Transverse colon (tissue), 4 donors: ENCODE measurements around the gene AQP7. TPM values are rescaled to one million over a fixed set of nuclear protein-coding genes. Genes with fewer than 3 reads are reported as not detected.
"Not testable (repeated sequence)": the region's sequence is repeated elsewhere in the genome, so short reads cannot be mapped to it uniquely, and the experiment has no call there.

Experiments used
- DNase-seq: peaks from one replicate; pipeline ENCODE4 v3.0.0-alpha.2; 2019
- H3K27ac ChIP-seq, 4 donors: fragments of 200-600 bp; sonication (generic); 2 replicates each; pipeline ENCODE4 v1.5.1; 2016 to 2018; ENCODE audit warnings: inconsistent platforms in 4 of 4
- H3K27me3 ChIP-seq: fragments of 200-600 bp; sonication (generic); 2 replicates; pipeline ENCODE4 v1.5.1; 2017; ENCODE audit warnings: inconsistent platforms
- H3K36me3 ChIP-seq, 4 donors: fragments of 200-600 bp; sonication (generic); 2 replicates each; pipeline ENCODE4 v1.5.1; 2017 to 2019; ENCODE audit warnings: inconsistent platforms in 4 of 4
- H3K4me1 ChIP-seq, 4 donors: fragments of 200-600 bp; sonication (generic); 2 replicates each; pipeline ENCODE4 v1.5.1; 2017 to 2020; ENCODE audit warnings: inconsistent platforms in 4 of 4
- H3K4me3 ChIP-seq, 4 donors: fragments of 200-600 bp; sonication (generic); 1 replicate in 1 of 4; 2 replicates in 3 of 4; pipeline versions ENCODE4 v1.5.1 to v1.6.1; 2017 to 2019; ENCODE audit warnings: inconsistent platforms in 4 of 4
- H3K9me3 ChIP-seq, 2 donors: fragments of 200-600 bp; sonication (generic); 2 replicates each; pipeline ENCODE4 v1.5.1; 2017 to 2019; ENCODE audit warnings: inconsistent platforms in 2 of 2
- EP300 ChIP-seq: sonication (generic); formaldehyde crosslinking; IDR thresholded peaks from one replicate; pipeline ENCODE4 v1.6.1; 2017; ENCODE audit warnings: antibody characterized with exemption, low read depth
- POLR2A ChIP-seq: fragments of 450-650 bp; IDR thresholded peaks from one replicate; pipeline ENCODE4 v1.6.1; 2016; ENCODE audit warnings: antibody characterized with exemption, mild to moderate bottlenecking, moderate library complexity
- POLR2AphosphoS5 ChIP-seq, 3 donors: sonication (generic); formaldehyde crosslinking; IDR thresholded peaks; one replicate each; pipeline ENCODE4 v1.6.1; 2016; ENCODE audit warnings: antibody characterized with exemption in 3 of 3
- WGBS, 2 donors: methylation state at CpG; one replicate each; pipeline ENCODE4 v1.1.5; 2018; ENCODE audit warnings: low coverage in 1 of 2; 5-methylcytosine and 5-hydroxymethylcytosine counted together
- in situ Hi-C, 4 donors: fragments of 200-750 bp; cut with MboI; loops; one replicate each; pipeline versions ENCODE4 v1.15.0 to v1.15.1; 2017; ENCODE audit warnings: low sequenced_read_pairs in 3 of 4, low pct_ligation_motif_present in 1 of 4, low pct_unique_long_range_greater_than_20kb in 1 of 4
- intact Hi-C: fragments of 100-400 bp; cut with DNase I; formaldehyde crosslinking; loops from one replicate; pipeline ENCODE4 v1.15.1; 2023; ENCODE audit warnings: low total_unique reads
- total RNA-seq, 4 donors: library from RNA; depleted of rRNA; stranded (reverse); fragments of >200 nt; gene quantifications; one replicate each; pipeline ENCODE4 v1.1.0, GENCODE V29; 2016
- TF ChIP-seq, protein P1 (sequence below), 5 experiments: fragments of 200-600 bp in 3 of 5; fragments of 450-650 bp in 2 of 5; sonication (generic) in 3 of 5; IDR thresholded peaks; 1 replicate in 2 of 5; 2 replicates in 3 of 5; pipeline ENCODE4 v1.5.1; 2016 to 2017; ENCODE audit warnings: antibody characterized with exemption in 5 of 5, inconsistent platforms in 3 of 5, mild to moderate bottlenecking in 2 of 5, moderate library complexity in 1 of 5

AQP7 gene
- total RNA-seq, 4 donors from 2014 or later: 11.9 to 207 (median 27.7) TPM

- H3K27me3 ChIP-seq, intact Hi-C loops, DNase-seq, H3K36me3 ChIP-seq, H3K9me3 ChIP-seq, H3K27ac ChIP-seq, H3K4me3 ChIP-seq: not testable (repeated sequence)
- H3K4me1 ChIP-seq: peaks cover 0 to 12% (median 6%) of the 10 kb centered on the region in 4 donors
- in situ Hi-C loops: loop anchor here in 1 of 4 donors (25.0 kb wide), 1 partner anchor 114 kb away; the partner anchor contains the start of gene ANKRD18B
- 42 to 76% methylated on average over 2 to 3 of the region's 4 CpGs for WGBS, 2 donors
Measured at GRCh38 chr9:33397801-33398200, 4.6 kb downstream of the AQP7 start.

DNA sequence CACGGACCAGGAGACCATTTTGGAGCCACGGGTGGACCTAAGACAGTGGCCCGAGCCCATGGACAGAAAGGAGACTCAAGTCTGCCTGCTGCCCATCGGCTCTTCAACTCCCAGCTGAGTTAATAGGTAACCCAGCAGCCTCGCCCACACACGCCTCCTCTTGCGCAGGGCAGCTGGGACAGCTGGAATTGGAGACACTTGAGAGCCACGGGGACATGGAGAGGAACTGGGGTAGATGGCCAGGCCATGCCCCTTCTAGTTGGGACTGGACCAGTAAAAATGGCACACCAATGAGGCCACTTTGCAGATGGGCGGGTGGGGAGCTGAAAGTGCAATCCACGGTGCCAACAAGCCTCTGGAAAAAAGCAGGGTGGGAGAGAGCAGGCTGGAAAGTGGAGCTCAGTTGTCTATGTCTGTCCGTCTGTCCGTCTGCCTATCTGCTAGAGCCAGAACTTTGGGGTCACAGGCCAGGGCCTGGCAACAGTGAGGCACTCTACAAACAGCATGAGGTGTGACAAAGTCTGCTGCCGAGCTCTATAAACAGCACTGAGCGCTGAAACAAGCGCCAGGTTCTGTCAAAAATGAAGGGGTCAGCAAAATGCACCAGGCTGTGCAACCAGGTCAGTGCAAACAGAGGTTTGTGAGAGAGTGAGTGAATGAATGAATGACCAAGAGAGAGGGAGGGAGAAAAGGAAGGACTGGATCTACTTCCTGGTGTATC is 7.0 kb downstream of the AQP7 start:
- Histone ChIP-seq H3K4me3 (peak overlapping the region in 1 of 4 donors; percentile 33), H3K27ac (peak overlapping the region in 2 of 4 donors; percentile 21 to 51), H3K4me1 (peaks cover 0 to 30% (median 20%) of the 10 kb centered on the region in 4 donors)
- intact Hi-C loops, H3K27me3 ChIP-seq, H3K9me3 ChIP-seq, H3K36me3 ChIP-seq: not testable (repeated sequence)
- peak; percentile 82 for DNase-seq
- in situ Hi-C loops: loop anchor here in 1 of 4 donors (25.0 kb wide), 1 partner anchor 117 kb away; the partner anchor contains the start of gene ANKRD18B
- TF ChIP-seq POLR2A: peak; percentile 12
- peak in 2 of 3 donors; percentile 23 to 35 for TF ChIP-seq POLR2AphosphoS5 (IDR thresholded peaks at IDR 0.05)
- 62 to 80% methylated on average over 2 to 15 of the region's 15 CpGs for WGBS, 2 donors

DNA sequence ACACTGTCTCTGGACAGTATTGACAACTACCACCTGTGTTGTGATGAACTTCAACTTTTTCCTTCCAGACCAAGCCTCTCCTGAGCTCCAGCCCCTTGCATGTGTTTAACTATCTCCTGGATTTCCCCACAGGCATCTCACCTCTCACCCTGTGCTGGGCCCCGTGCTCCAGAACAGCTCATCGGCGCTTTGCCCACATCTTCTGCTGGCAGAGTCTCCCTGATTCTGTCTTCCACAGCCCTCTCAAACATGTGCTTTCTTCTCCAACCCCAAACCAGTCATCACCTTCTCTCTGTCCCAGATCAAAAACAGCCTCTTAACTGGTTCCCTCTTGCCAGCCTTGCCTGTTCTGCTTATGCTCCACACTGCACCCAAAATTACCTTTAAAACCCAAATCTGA is 8.4 kb downstream of the AQP7 start:
- peak overlapping the region in 1 of 4 donors; percentile 33 for H3K4me3 ChIP-seq
- H3K27me3 ChIP-seq, intact Hi-C loops, DNase-seq, H3K36me3 ChIP-seq, H3K9me3 ChIP-seq, H3K27ac ChIP-seq: not testable (repeated sequence)
- WGBS, 2 donors: 64 to 80% methylated on average over 3 of the region's 3 CpGs
- H3K4me1 ChIP-seq: peaks cover 0 to 30% (median 20%) of the 10 kb centered on the region in 4 donors
- in situ Hi-C loops: loop anchor here in 1 of 4 donors (25.0 kb wide), 1 partner anchor 118 kb away; the partner anchor contains the start of gene ANKRD18B

DNA sequence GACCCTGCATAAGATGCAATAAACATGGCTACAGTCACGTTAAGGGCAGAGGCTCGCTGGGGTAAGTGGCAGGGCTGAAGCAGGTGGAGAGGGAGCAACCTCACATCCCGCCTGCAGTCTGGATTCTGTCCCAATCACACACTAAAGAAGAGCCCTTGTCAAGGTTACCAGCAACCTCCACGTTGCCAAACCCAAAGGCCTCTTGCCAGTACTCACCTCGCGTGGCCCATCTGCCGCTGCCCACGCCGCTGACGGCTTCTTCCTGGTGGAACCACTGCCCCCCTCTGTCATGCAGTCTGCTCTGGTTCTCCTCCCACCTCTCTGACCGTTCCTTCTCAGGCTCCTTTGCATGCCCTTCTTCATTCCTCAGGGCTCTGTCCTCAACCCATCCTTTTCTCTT is 8.8 kb downstream of the AQP7 start:
- TF ChIP-seq, protein P1, sequence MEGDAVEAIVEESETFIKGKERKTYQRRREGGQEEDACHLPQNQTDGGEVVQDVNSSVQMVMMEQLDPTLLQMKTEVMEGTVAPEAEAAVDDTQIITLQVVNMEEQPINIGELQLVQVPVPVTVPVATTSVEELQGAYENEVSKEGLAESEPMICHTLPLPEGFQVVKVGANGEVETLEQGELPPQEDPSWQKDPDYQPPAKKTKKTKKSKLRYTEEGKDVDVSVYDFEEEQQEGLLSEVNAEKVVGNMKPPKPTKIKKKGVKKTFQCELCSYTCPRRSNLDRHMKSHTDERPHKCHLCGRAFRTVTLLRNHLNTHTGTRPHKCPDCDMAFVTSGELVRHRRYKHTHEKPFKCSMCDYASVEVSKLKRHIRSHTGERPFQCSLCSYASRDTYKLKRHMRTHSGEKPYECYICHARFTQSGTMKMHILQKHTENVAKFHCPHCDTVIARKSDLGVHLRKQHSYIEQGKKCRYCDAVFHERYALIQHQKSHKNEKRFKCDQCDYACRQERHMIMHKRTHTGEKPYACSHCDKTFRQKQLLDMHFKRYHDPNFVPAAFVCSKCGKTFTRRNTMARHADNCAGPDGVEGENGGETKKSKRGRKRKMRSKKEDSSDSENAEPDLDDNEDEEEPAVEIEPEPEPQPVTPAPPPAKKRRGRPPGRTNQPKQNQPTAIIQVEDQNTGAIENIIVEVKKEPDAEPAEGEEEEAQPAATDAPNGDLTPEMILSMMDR (IDR thresholded peaks at IDR 0.05): no peak
- TF ChIP-seq EP300 (no peak), POLR2A (no peak), POLR2AphosphoS5 (IDR thresholded peaks at IDR 0.05) (no peak)
- in situ Hi-C loops (loop anchor here in 1 of 4 donors (25.0 kb wide), 1 partner anchor 119 kb away; the partner anchor contains the start of gene ANKRD18B), intact Hi-C loops (no loop called here)
- Histone ChIP-seq H3K36me3 (no peaks in the 10 kb centered on the region), H3K27me3 (no peaks in the 10 kb centered on the region), H3K27ac (no peak overlapping the region), H3K4me3 (peak overlapping the region in 1 of 4 donors; percentile 33), H3K4me1 (peaks cover 0 to 30% (median 20%) of the 10 kb centered on the region in 4 donors), H3K9me3 (no peaks in the 10 kb centered on the region)
- no peak for DNase-seq
- 71 to 72% methylated on average over 6 to 11 of the region's 11 CpGs for WGBS, 2 donors

- 48 to 60% methylated on average over 2 to 7 of the region's 7 CpGs for WGBS, 2 donors
Measured at GRCh38 chr9:33392591-33393021, 9.8 kb downstream of the AQP7 start.

More at GRCh38 chr9:33392591-33393021, 9.8 kb downstream of the AQP7 start:
- H3K27me3 ChIP-seq, H3K4me3 ChIP-seq, H3K36me3 ChIP-seq, intact Hi-C loops, H3K9me3 ChIP-seq: not testable (repeated sequence)
- peak; percentile 49 for DNase-seq
- in situ Hi-C loops: loop anchor here in 1 of 4 donors (25.0 kb wide), 1 partner anchor 120 kb away; the partner anchor contains the start of gene ANKRD18B
- Histone ChIP-seq H3K4me1 (peaks cover 0 to 30% (median 20%) of the 10 kb centered on the region in 4 donors), H3K27ac (peak overlapping the region; percentile 17 to 84 (median 49))
- TF ChIP-seq POLR2AphosphoS5 (IDR thresholded peaks at IDR 0.05): peak in 1 of 3 donors; percentile 22
- peak; percentile 22 for TF ChIP-seq POLR2A
